ENCODE results near the gene ADAP1. TPM values are rescaled to one million over a fixed set of nuclear protein-coding genes. Genes with fewer than 3 reads are reported as not detected.

Gene ADAP1
- total RNA-seq, 1 donor from 2014 or later: 11.9 TPM

GRCh38 chr7:956031-956430 lies 1.6 kb upstream of the ADAP1 start:
- H3K36me3 Mint-ChIP-seq (ENCODE audit: low read depth): no peaks in the 10 kb centered on the region
- POLR2A ChIA-PET: interaction anchor here (0.7 to 1.1 kb wide), 4 partner anchors 27 to 46 kb away, joined by 4 to 6 read pairs (median 4); no protein-coding TSS in a partner anchor
- TF ChIP-seq, protein P1, sequence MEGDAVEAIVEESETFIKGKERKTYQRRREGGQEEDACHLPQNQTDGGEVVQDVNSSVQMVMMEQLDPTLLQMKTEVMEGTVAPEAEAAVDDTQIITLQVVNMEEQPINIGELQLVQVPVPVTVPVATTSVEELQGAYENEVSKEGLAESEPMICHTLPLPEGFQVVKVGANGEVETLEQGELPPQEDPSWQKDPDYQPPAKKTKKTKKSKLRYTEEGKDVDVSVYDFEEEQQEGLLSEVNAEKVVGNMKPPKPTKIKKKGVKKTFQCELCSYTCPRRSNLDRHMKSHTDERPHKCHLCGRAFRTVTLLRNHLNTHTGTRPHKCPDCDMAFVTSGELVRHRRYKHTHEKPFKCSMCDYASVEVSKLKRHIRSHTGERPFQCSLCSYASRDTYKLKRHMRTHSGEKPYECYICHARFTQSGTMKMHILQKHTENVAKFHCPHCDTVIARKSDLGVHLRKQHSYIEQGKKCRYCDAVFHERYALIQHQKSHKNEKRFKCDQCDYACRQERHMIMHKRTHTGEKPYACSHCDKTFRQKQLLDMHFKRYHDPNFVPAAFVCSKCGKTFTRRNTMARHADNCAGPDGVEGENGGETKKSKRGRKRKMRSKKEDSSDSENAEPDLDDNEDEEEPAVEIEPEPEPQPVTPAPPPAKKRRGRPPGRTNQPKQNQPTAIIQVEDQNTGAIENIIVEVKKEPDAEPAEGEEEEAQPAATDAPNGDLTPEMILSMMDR (IDR thresholded peaks at IDR 0.05): no peak
- peaks cover 6% of the 10 kb centered on the region for H3K4me1 Mint-ChIP-seq
- no peak for DNase-seq
- H3K27me3 Mint-ChIP-seq: peaks cover 10% of the 10 kb centered on the region
- CTCF ChIA-PET: interaction anchor here (1.6 to 1.8 kb wide), 2 partner anchors 16 to 47 kb away, joined by 3 to 6 read pairs; no protein-coding TSS in a partner anchor
- no peak overlapping the region for H3K27ac Mint-ChIP-seq
- no peak overlapping the region for H3K4me3 Mint-ChIP-seq
- intact Hi-C loops (cut with micrococcal nuclease): loop anchor here (2.0 kb wide), 1 partner anchor 19 kb away; the partner anchor contains the start of gene COX19
- no peak for ATAC-seq (ENCODE audit: low read depth)
- H3K9me3 Mint-ChIP-seq: no peaks in the 10 kb centered on the region

GRCh38 chr7:953547-954327 lies 743 bp downstream of the ADAP1 start:
- CTCF ChIA-PET: interaction anchor here (0.8 to 1.4 kb wide), 2 partner anchors 30 to 45 kb away, joined by 3 to 4 read pairs; no protein-coding TSS in a partner anchor
- no peaks in the 10 kb centered on the region for H3K36me3 Mint-ChIP-seq (ENCODE audit: low read depth)
- H3K4me1 Mint-ChIP-seq: peaks cover 25% of the 10 kb centered on the region
- H3K9me3 Mint-ChIP-seq: no peaks in the 10 kb centered on the region
- no peak overlapping the region for H3K27ac Mint-ChIP-seq
- H3K4me3 Mint-ChIP-seq: peak overlapping the region; percentile 55
- DNase-seq (no peak), ATAC-seq (ENCODE audit: low read depth) (peak; percentile 22)
- H3K27me3 Mint-ChIP-seq: peaks cover 10% of the 10 kb centered on the region
- intact Hi-C loops (cut with micrococcal nuclease): loop anchor here (1.0 to 2.0 kb wide), 2 partner anchors 45 to 77 kb away; partner anchors contain the start of gene GET4
- TF ChIP-seq, protein P1 (IDR thresholded peaks at IDR 0.05): no peak
- POLR2A ChIA-PET: interaction anchor here (0.9 to 1.3 kb wide), 2 partner anchors 18 to 21 kb away, joined by 3 read pairs; no protein-coding TSS in a partner anchor

GRCh38 chr7:952548-953441 lies 1.7 kb downstream of the ADAP1 start:
- H3K27ac Mint-ChIP-seq: no peak overlapping the region
- intact Hi-C loops (cut with micrococcal nuclease): no loop called here
- H3K9me3 Mint-ChIP-seq: no peaks in the 10 kb centered on the region
- ChIA-PET CTCF (interaction anchor here (1.4 kb wide), 1 partner anchor 45 kb away, joined by 3 read pairs; no protein-coding TSS in a partner anchor), POLR2A (interaction anchor here (1.0 to 1.4 kb wide), 3 partner anchors 19 to 30 kb away, joined by 3 to 4 read pairs (median 3); no protein-coding TSS in a partner anchor)
- H3K4me3 Mint-ChIP-seq: peak overlapping the region; percentile 50
- no peaks in the 10 kb centered on the region for H3K36me3 Mint-ChIP-seq (ENCODE audit: low read depth)
- H3K27me3 Mint-ChIP-seq: peaks cover 10% of the 10 kb centered on the region
- TF ChIP-seq, protein P1 (IDR thresholded peaks at IDR 0.05): no peak
- H3K4me1 Mint-ChIP-seq: peaks cover 25% of the 10 kb centered on the region
- no peak for DNase-seq
- ATAC-seq (ENCODE audit: low read depth): no peak

GRCh38 chr7:951881-952547 lies 2.5 kb downstream of the ADAP1 start:
- CTCF ChIA-PET: no interaction called here
- TF ChIP-seq, protein P1 (IDR thresholded peaks at IDR 0.05): no peak
- Mint-ChIP-seq H3K4me1 (peaks cover 25% of the 10 kb centered on the region), H3K27me3 (peaks cover 10% of the 10 kb centered on the region), H3K9me3 (no peaks in the 10 kb centered on the region), H3K27ac (no peak overlapping the region), H3K4me3 (peak overlapping the region; percentile 50), H3K36me3 (ENCODE audit: low read depth) (no peaks in the 10 kb centered on the region)
- no peak for DNase-seq
- POLR2A ChIA-PET: interaction anchor here (0.8 to 1.4 kb wide), 3 partner anchors 23 to 29 kb away, joined by 3 to 5 read pairs (median 4); partner anchors contain the start of gene COX19
- intact Hi-C loops (cut with micrococcal nuclease): loop anchor here (2.0 kb wide), 1 partner anchor 15 kb away; no protein-coding TSS in a partner anchor
- no peak for ATAC-seq (ENCODE audit: low read depth)
